H1 (cell line): Measurements from ENCODE around the gene RPS6KA2. TPM values are rescaled to one million over a fixed set of nuclear protein-coding genes. Genes with fewer than 3 reads are reported as not detected.

Experiments
- CHD2 ChIP-seq: IDR thresholded peaks from 2 replicates; pipeline ENCODE4 v1.6.1; 2012; ENCODE audit warnings: low read length, improper control_type of control experiment
- JUND ChIP-seq: IDR thresholded peaks from 2 replicates; pipeline ENCODE4 v1.6.1; 2011; ENCODE audit warnings: mild to moderate bottlenecking, improper control_type of control experiment, low read length
- RNF2 ChIP-seq: fragments of 200-900, 300-1000 bp; sonication (generic); IDR thresholded peaks from 2 replicates; pipeline ENCODE4 v1.7.1; 2016; ENCODE audit warnings: borderline replicate concordance, low read depth, mild to moderate bottlenecking, antibody characterized with exemption, low read length; ENCODE audit not compliant: poor library complexity, severe bottlenecking; ENCODE audit errors: missing control alignments
- TAF7 ChIP-seq: optimal IDR thresholded peaks from 2 replicates; pipeline ENCODE3; 2011; ENCODE audit warnings: low read depth, mild to moderate bottlenecking, inconsistent platforms, low read length, moderate library complexity, borderline replicate concordance
- polyA plus RNA-seq, 7 experiments: library from polyadenylated mRNA; depleted of rRNA in 3 of 7; stranded (reverse) in 5 of 7; unstranded in 2 of 7; fragments of >200 nt in 5 of 7; fragments of 200-250 nt in 2 of 7; gene quantifications; 1 replicate in 5 of 7; 2 replicates in 1 of 7; 4 replicates in 1 of 7; pipeline versions ENCODE4 v1.2.1 to v1.2.3, GENCODE V29; 2011 to 2013; ENCODE audit warnings: missing spikeins in 2 of 7, mixed read lengths in 2 of 7
- total RNA-seq: library from RNA; stranded (reverse); fragmentation: NEBNext Ultra II Directional; extraction: Animal tissue kit (Norgen Biotek cat#: 25700); gene quantifications from 2 replicates; pipeline ENCODE4 v1.2.1, GENCODE V29; 2021

Gene RPS6KA2
- total and polyA plus RNA-seq, 2 of the 8 experiments (the other 6 are each of a cell fraction or from before 2014, with no cell fraction given), result 8.8 to 25.7 TPM

- no peak for TF ChIP-seq RNF2
- no peak for TF ChIP-seq JUND
- TF ChIP-seq TAF7, result no peak
- TF ChIP-seq CHD2, result no peak
These were observed 166.3 kb downstream of the RPS6KA2 start (continued) for GRCh38 chr6:166460473-166461437.
